WI38 (cell line): ENCODE data around the gene PCDHGC3.
A peak's percentile ranks its signal among the peaks of the same experiment; 100 is the strongest.

Experiments
- H3K4me3 ChIP-seq: 2 replicates; pipeline ENCODE4 v1.5.1; 2011; ENCODE audit warnings: low read depth, mild to moderate bottlenecking, control low read depth, low read length
- CTCF ChIP-seq: IDR thresholded peaks from 2 replicates; pipeline ENCODE4 v1.5.1; 2012; ENCODE audit warnings: low read depth, mild to moderate bottlenecking, control low read depth, low read length

Gene PCDHGC3

DNA sequence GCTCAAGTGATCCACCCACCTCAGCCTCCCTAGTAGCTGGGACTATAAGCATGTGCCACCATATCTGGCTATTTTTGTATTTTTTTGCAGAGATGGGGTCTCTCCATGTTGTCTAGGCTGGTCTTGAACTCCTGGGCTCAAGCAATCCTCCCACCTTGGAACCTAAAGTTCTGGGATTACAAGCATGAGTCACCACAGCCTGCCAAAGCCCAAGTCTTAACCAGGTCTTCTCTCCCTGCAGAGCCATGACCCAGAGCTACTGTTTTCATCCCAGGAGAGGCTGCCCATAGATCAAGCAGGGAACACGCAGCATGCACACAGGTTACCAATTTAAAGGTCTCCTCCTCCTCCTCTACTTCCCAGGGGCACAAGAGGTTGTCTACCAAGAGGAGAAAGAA is 42.9 kb downstream of the PCDHGC3 start:
- no peak for TF ChIP-seq CTCF
- H3K4me3 ChIP-seq, result no peak overlapping the region

GRCh38 chr5:141519605-141520565 is 44.1 kb downstream of the PCDHGC3 start:
- no peak for TF ChIP-seq CTCF

GRCh38 chr5:141521244-141521781 is 45.5 kb downstream of the PCDHGC3 start:
- TF ChIP-seq CTCF, result no peak
- H3K4me3 ChIP-seq, result no peak overlapping the region

More at GRCh38 chr5:141519605-141520565, 44.1 kb downstream of the PCDHGC3 start:
- no peak overlapping the region for H3K4me3 ChIP-seq

DNA sequence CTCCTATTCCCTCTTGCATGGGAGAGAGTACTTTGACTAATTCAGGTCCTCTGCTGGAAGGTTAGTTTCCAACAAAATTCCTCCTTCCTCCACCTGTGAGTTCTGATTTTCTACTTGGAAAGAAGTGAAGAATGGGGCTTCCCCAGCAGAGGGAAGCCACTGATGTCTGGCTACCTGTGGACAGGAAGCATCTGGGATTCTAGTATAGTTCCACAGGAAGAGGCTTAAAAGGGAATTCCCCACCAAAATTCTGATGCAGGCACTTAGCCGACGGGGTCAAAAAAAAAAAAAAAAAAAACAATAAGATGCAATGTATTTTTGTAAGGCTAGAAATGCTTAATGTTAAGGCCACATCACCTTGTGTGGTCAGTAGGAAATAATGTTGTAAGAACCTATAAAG is 46.5 kb downstream of the PCDHGC3 start:
- H3K4me3 ChIP-seq, result no peak overlapping the region
- TF ChIP-seq CTCF, result no peak

GRCh38 chr5:141523991-141524390 is 48.2 kb downstream of the PCDHGC3 start:
- TF ChIP-seq CTCF, result no peak
- H3K4me3 ChIP-seq, result no peak overlapping the region

- peak overlapping the region; percentile 18; the same call in 1 of the 2 replicates for H3K4me3 ChIP-seq
- TF ChIP-seq CTCF, result peak; percentile 93
Measured at GRCh38 chr5:141524604-141525597, 49.1 kb downstream of the PCDHGC3 start.
